ENCODE results near the gene PELI3.
A peak's percentile ranks its signal among the peaks of the same experiment; 100 is the strongest.

PELI3 gene

DNA sequence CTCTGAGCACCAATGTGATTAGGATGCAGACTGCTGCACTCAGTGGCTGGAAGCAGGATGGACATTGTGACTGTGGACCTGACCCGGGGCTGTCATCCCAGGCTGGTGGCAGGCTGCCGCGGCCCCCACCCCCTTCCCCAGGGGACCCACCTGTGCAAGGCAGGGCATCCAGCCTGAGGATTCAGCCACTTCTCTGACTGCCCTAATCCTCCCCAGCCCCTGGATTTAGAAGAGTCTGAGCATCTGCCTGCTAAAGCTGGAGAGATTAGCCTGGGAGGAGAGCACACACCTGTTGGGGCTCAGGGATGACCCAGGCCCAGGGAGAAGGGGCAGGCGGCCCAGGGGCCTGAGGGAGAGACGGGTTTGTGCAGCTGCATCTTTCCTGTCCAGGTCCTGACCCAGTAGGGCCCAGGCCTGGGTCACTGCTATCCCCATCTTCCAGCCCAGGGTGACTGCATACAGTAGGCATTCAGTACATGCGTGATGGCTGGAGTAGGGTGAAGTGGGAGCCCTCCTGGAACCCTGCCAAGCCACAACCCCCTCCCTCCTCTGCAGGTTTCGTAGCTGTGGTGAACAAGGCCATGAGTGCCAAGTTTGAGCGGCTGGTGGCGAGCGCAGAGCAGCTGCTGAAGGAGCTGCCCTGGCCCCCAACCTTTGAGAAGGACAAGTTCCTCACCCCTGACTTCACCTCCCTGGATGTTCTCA lies 25.6 kb downstream of the PELI3 start:
- ATAC-seq (replicated peaks) (no peak), DNase-seq (no peak)
- no peaks in the 10 kb centered on the region for H3K9me3 Mint-ChIP-seq
- no peak overlapping the region for H3K4me3 Mint-ChIP-seq
- peak overlapping the region; percentile 11 for H3K27ac Mint-ChIP-seq
- H3K36me3 Mint-ChIP-seq, result peaks cover 46 to 49% of the 10 kb centered on the region in 2 donors
- H3K4me1 Mint-ChIP-seq, result no peaks in the 10 kb centered on the region
- H3K27me3 Mint-ChIP-seq, result no peaks in the 10 kb centered on the region

DNA sequence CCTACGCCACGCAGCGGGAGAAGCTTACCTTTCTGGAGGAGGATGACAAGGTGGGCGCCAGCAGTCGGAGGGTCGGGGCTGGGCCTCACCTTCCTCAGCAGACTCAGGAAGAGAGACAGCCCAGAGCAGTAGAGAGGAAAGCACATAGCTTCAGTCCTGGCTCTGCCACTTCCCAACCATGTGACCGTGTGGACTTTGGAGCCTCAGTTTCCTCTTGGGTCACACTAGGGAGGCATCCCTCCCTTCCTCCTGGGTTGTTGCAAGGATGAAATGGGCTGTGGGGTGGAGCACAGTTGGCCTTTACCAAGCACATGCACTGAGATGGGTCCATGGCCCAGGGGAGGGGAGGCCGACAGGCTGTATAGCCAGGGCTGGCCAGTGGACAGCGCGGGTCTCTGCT lies 26.4 kb downstream of the PELI3 start:
- Mint-ChIP-seq H3K4me1 (no peaks in the 10 kb centered on the region), H3K4me3 (no peak overlapping the region), H3K27ac (no peak overlapping the region), H3K36me3 (peaks cover 41 to 42% of the 10 kb centered on the region in 2 donors), H3K9me3 (no peaks in the 10 kb centered on the region), H3K27me3 (no peaks in the 10 kb centered on the region)
- DNase-seq, result no peak
- no peak for ATAC-seq (replicated peaks)

DNA sequence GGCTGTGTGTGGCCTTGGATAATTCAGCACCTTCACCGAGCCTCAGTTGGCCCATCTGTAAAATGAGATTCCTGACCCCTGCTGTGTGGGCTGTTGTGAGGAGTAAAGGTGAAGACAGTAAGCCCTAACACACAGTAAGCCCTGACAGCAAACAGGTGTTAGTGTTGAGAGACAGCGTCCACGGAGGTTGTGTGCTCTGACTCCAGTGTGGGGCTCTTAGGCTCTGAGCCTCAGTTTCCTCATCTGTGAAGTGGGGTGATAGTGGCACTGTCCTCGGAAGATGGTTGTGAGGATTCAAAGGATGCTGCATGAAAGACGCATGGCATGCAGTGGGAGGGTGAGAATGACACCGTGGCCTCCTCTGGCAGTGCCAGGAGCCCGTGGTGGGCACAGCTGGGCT lies 27.8 kb downstream of the PELI3 start:
- Mint-ChIP-seq H3K36me3 (peaks cover 41 to 42% of the 10 kb centered on the region in 2 donors), H3K9me3 (no peaks in the 10 kb centered on the region), H3K4me1 (no peaks in the 10 kb centered on the region), H3K4me3 (no peak overlapping the region), H3K27ac (no peak overlapping the region), H3K27me3 (no peaks in the 10 kb centered on the region)
- no peak for DNase-seq
- no peak for ATAC-seq (replicated peaks)

DNA sequence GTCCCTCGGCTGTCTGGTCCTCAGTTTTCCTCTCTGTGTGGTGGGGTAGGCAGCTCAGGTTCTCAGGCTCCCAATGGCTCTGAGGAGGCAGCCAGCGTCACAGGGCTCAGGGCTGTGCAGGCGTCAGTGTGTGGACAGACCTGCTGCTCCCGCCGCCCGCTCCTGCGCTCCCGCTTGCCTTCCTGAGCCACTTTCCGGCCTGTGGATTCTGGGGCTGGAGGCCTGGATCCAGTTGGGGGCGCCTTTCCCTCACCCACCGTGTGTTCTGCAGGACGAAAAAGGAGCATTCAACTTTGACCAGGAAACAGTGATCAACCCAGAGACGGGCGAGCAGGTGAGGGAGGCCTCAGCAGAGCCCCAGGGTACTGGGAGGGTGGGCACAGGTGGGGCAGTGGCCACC lies 28.2 kb downstream of the PELI3 start:
- no peak for DNase-seq
- ATAC-seq (replicated peaks), result no peak
- Mint-ChIP-seq H3K4me3 (no peak overlapping the region), H3K27me3 (no peaks in the 10 kb centered on the region), H3K27ac (no peak overlapping the region), H3K9me3 (no peaks in the 10 kb centered on the region), H3K36me3 (peaks cover 37 to 42% of the 10 kb centered on the region in 2 donors), H3K4me1 (no peaks in the 10 kb centered on the region)

DNA sequence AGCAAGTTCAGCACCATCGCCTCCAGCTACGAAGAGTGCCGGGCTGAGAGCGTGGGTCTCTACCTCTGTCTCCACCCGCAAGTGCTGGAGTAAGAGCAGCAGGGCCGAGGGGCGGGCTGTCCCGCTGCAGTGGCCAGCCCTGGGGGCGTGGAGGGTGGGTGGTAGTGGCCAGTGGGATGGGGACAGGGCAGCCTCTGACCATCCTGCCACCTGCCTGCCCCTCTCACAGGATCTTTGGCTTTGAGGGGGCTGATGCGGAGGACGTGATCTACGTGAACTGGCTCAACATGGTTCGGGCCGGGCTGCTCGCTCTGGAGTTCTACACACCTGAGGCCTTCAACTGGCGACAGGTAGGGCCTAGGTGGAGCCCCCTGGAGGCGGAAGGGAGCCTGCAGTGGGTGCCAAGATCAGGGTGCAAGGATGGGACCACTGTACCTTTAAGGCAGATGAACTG lies 28.7 kb downstream of the PELI3 start:
- Mint-ChIP-seq H3K27me3 (no peaks in the 10 kb centered on the region), H3K27ac (no peak overlapping the region), H3K4me3 (no peak overlapping the region), H3K9me3 (no peaks in the 10 kb centered on the region), H3K36me3 (peaks cover 36 to 40% of the 10 kb centered on the region in 2 donors), H3K4me1 (no peaks in the 10 kb centered on the region)
- ATAC-seq (replicated peaks), result peak in 1 of 2 donors; percentile 33
- no peak for DNase-seq

DNA sequence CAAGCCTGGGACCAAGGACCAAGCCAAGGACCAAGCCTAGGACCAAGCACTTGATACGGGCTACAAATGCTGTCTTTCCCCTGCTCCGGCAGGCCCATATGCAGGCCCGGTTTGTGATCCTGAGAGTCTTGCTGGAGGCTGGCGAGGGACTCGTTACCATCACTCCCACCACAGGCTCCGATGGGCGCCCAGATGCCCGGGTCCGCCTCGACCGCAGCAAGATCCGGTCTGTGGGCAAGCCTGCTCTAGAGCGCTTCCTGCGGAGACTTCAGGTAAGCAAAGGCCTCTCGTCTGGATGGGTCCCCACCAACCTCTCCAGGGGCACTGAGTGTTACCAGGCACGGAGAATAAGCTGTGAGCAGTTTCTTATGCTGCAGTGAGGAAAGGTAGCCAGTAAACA lies 30.5 kb downstream of the PELI3 start:
- DNase-seq (no peak), ATAC-seq (replicated peaks) (no peak)
- no peak overlapping the region for H3K4me3 Mint-ChIP-seq
- H3K36me3 Mint-ChIP-seq, result peaks cover 35 to 42% of the 10 kb centered on the region in 2 donors
- H3K27ac Mint-ChIP-seq, result no peak overlapping the region
- H3K9me3 Mint-ChIP-seq, result no peaks in the 10 kb centered on the region
- no peaks in the 10 kb centered on the region for H3K27me3 Mint-ChIP-seq
- H3K4me1 Mint-ChIP-seq, result no peaks in the 10 kb centered on the region

DNA sequence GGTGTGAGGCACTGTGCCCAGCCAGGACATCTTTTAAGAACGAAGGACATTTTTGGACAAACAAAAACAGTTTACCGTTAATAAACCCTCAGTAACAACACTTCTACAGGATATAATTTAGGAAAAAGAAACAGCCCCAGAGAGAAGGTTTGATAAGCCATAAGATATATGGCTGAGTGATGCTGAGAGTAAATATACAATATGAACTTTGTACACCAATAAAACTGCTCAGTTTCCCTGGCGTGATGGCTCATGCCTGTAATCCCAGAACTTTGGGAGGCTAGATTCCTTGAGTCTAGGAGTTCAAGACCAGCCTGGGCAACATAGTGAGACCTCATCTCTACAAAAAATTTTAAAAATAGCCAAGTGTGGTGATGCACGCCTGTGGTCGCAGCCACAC lies 31.8 kb downstream of the PELI3 start:
- ATAC-seq (replicated peaks) (no peak), DNase-seq (no peak)
- Mint-ChIP-seq H3K9me3 (no peaks in the 10 kb centered on the region), H3K27ac (no peak overlapping the region), H3K27me3 (no peaks in the 10 kb centered on the region), H3K36me3 (peaks cover 29 to 33% of the 10 kb centered on the region in 2 donors), H3K4me1 (no peaks in the 10 kb centered on the region), H3K4me3 (no peak overlapping the region)

DNA sequence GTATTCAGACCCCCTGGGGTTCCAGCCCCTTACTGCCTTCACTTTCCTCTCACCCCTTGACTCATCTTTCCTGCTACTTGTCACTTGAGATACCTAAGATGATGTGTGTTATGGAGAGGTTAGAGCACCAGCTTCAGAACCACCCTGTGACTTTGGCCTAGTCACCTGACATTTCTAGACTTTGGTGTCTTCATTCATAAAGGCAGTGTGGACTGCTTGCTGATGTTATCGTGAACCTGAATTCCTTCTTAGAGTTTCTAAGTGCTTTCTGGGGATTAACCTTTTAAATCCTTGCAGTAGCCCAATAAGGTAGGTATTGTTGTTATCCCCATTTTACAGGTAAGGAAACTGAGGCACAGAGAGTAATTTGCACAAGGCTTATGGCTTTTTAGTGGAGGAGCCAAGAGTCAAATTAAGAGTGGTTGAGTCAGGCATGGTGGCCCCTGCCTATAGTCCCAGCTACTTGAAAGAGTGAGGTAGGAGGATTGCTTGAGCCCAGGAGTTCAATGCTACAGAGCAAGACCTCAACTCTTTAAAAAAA lies 38.6 kb downstream of the PELI3 start:
- Mint-ChIP-seq H3K9me3 (no peaks in the 10 kb centered on the region), H3K27ac (no peak overlapping the region), H3K36me3 (peaks cover 30 to 61% of the 10 kb centered on the region in 2 donors), H3K27me3 (no peaks in the 10 kb centered on the region), H3K4me1 (peaks cover 1 to 8% of the 10 kb centered on the region in 2 donors), H3K4me3 (no peak overlapping the region)
- DNase-seq (no peak), ATAC-seq (replicated peaks) (no peak)

DNA sequence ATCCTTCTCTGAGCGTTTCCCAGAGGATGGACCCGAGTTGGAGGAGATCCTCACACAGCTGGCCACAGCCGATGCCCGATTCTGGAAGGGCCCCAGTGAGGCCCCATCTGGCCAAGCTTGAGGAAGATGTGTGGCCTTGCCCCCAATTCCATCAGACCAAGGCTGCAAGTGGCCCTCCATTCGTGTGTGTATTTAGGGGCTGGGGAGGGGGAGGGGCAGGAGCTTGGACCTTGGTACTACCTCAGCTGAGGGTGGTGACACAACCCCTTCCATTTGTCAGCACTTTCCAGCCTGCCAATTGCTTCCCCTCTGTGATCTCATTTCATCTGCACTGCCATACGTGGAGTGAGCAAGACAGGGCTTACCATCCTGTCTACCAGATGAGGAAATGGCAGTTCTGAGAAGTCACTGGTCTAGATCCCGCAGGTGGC lies 42.4 kb downstream of the PELI3 start:
- H3K36me3 Mint-ChIP-seq, result peaks cover 21 to 42% of the 10 kb centered on the region in 2 donors
- H3K4me1 Mint-ChIP-seq, result peaks cover 11 to 24% of the 10 kb centered on the region in 2 donors
- no peak overlapping the region for H3K4me3 Mint-ChIP-seq
- no peaks in the 10 kb centered on the region for H3K27me3 Mint-ChIP-seq
- no peaks in the 10 kb centered on the region for H3K9me3 Mint-ChIP-seq
- DNase-seq (no peak), ATAC-seq (replicated peaks) (no peak)
- no peak overlapping the region for H3K27ac Mint-ChIP-seq

DNA sequence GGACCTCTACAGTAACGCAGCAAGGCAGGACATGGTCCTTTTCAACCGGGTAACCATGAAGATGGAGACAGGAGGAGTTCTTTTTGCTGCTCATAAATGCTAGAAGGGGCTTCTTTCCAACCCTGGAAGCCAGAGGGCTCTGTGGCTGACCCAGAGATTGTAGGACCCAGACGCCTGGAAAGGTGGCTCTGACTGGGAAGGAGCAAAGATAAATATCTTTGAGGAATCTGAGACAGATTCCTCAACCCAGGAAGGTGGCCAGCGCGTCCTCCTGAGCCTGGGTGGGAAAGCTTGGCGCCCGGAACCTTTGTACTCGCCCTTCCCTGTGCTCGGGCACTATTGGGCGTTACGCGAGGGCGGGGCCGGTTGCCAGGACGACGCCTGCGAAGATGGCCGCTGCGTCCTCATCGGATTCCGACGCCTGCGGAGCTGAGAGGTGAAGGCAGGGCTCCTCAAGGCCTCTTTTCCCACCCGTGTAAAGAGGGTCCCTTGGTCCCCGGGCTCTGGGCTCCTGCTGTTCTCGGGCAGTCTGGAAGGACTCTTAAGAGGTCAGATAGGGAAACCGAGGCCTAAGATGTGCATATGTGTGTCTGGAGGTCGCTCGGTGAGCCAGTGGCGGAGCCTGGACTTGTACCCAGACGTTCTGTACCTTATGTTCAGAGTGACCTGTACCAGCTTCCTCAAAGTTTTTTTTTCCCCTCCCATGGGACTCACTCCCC lies 43.7 kb downstream of the PELI3 start, which contains the start of gene BBS1:
TSS of gene BBS1 (plus strand) at position 365 of the 719 bp plus-strand sequence. CDS start at position 390, 25 bp downstream.
- H3K27me3 Mint-ChIP-seq, result no peaks in the 10 kb centered on the region
- H3K27ac Mint-ChIP-seq, result peak within 1 kb of the TSS; percentile 82
- peaks cover 18 to 41% of the 10 kb centered on the region in 2 donors for H3K36me3 Mint-ChIP-seq
- peaks cover 11 to 29% of the 10 kb centered on the region in 2 donors for H3K4me1 Mint-ChIP-seq
- H3K9me3 Mint-ChIP-seq, result no peaks in the 10 kb centered on the region
- DNase-seq (peak; percentile 75), ATAC-seq (replicated peaks) (peak; percentile 99)
- peak within 1 kb of the TSS; percentile 94 to 95 for H3K4me3 Mint-ChIP-seq

DNA sequence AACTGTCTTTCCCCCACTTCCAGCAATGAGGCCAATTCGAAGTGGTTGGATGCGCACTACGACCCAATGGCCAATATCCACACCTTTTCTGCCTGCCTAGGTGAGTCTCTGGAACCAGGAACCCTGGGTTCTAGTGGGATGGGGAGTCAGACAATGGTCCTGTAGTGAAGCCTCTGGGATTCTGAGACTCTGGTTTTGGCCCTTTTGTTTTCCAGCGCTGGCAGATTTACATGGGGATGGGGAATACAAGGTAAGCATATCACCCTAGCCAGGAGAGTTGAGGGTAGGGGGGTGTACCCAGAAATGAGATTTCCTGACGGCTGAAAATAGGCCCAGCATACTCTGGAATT lies 44.3 kb downstream of the PELI3 start:
- ATAC-seq (replicated peaks), result no peak
- Mint-ChIP-seq H3K9me3 (no peaks in the 10 kb centered on the region), H3K27ac (peak overlapping the region; percentile 82)

DNA sequence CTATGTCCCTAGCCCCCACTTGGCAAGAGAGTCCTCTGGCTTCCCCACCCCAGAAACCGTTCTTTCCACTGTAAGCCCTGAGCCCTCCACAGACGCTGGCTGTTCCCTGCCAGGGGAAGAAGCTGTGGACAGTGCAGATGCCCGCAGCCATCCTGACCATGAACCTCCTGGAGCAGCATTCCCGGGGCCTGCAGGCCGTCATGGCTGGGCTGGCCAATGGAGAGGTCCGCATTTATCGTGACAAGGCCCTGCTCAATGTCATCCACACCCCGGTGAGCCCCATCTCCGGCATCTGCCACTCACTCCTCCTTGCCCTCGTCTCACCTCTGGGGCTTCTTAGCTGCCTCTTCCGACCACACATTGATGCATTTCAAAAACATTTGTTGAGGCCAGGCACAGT lies 56.9 kb downstream of the PELI3 start:
- H3K4me3 Mint-ChIP-seq, result no peak overlapping the region
- peaks cover 36 to 37% of the 10 kb centered on the region in 2 donors for H3K36me3 Mint-ChIP-seq
- H3K27ac Mint-ChIP-seq, result no peak overlapping the region

More for the DNA sequence above, 44.3 kb downstream of the PELI3 start:
- DNase-seq, result no peak
- H3K27me3 Mint-ChIP-seq, result no peaks in the 10 kb centered on the region
- H3K36me3 Mint-ChIP-seq, result peaks cover 17 to 42% of the 10 kb centered on the region in 2 donors
- H3K4me1 Mint-ChIP-seq, result peaks cover 11 to 29% of the 10 kb centered on the region in 2 donors
- H3K4me3 Mint-ChIP-seq, result peak overlapping the region; percentile 94 to 95

DNA sequence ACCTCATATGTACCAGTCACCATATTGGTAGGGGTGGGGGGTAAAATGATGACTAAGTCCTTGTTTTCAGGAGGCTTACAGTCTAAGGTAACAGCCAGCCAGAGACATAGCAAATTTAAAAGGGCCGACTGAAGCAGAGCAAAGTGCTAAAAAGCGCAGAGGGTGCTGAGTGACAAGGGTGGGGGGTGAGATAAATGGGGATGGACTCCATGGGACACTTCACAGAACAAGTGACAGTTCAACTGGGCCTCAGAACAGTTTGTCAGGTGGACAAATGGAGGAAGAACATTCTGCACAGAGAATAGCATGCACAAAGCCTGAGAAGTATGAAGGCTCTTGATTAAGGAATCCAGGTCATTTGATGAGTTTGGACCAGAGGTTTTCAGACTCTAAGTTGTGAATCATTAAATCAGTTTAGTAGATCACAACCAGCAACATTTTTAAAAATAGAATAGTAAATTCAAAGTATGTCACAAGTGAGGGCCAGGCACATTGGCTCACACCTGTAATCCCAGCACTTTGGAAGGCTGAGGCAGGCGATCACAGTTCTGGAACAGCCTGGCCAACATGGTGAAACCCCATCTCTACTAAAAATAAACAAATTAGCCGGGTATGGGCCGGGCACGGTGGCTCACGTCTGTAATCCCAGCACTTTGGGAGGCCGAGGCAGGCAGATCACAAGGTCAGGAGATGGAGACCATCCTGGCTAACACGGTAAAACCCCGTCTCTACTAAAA lies 57.8 kb downstream of the PELI3 start:
- ATAC-seq (replicated peaks) (no peak), DNase-seq (no peak)
- Mint-ChIP-seq H3K4me3 (no peak overlapping the region), H3K36me3 (peaks cover 35 to 36% of the 10 kb centered on the region in 2 donors), H3K27me3 (no peaks in the 10 kb centered on the region), H3K9me3 (no peaks in the 10 kb centered on the region), H3K27ac (no peak overlapping the region), H3K4me1 (no peaks in the 10 kb centered on the region)

More for the DNA sequence above, 56.9 kb downstream of the PELI3 start:
- no peaks in the 10 kb centered on the region for H3K27me3 Mint-ChIP-seq
- no peak for DNase-seq
- no peak for ATAC-seq (replicated peaks)
- H3K4me1 Mint-ChIP-seq, result no peaks in the 10 kb centered on the region
- no peaks in the 10 kb centered on the region for H3K9me3 Mint-ChIP-seq

Data from stimulated activated naive B cell treated with anti-CD40 and anti-IgM and Interleukin-4, amounts not matched to agents 10 μg/mL and 1 μg/mL and 100 μg/mL, for 72 hours (primary cell).